MM.1S (cell line): ENCODE results near the gene ANKMY1.
A peak's percentile ranks its signal among the peaks of the same experiment; 100 is the strongest.

Experiments used
- DNase-seq: peaks from one replicate; pipeline ENCODE4 v3.0.0-alpha.2; 2015
- H2AFZ ChIP-seq: fragments of 300-600 bp; sonication (generic); 2 replicates; pipeline ENCODE4 v1.6.0; 2016; ENCODE audit warnings: antibody characterized with exemption, low read length
- H3F3A ChIP-seq: fragments of 300-600 bp; sonication (generic); 2 replicates; pipeline ENCODE4 v1.6.1; 2016; ENCODE audit warnings: mild to moderate bottlenecking, antibody characterized with exemption, low read length, moderate library complexity, mixed read lengths; ENCODE audit not compliant: insufficient read depth
- H3K27ac ChIP-seq: fragments of 300-600 bp; sonication (generic); 2 replicates; pipeline ENCODE4 v1.5.1; 2016; ENCODE audit warnings: mild to moderate bottlenecking, low read length
- H3K27me3 ChIP-seq: fragments of 300-600 bp; sonication (generic); replicated peaks from 2 replicates; pipeline ENCODE4 v1.6.0; 2016; ENCODE audit warnings: low read length; ENCODE audit not compliant: insufficient read depth
- H3K36me3 ChIP-seq: fragments of 300-600 bp; sonication (generic); replicated peaks from 2 replicates; pipeline ENCODE4 v1.6.1; 2016; ENCODE audit warnings: mild to moderate bottlenecking, low read length, mixed read lengths; ENCODE audit not compliant: insufficient read depth
- H3K4me1 ChIP-seq: fragments of 300-600 bp; sonication (generic); 2 replicates; pipeline ENCODE4 v1.6.1; 2016; ENCODE audit warnings: low read length, mixed read lengths
- H3K4me2 ChIP-seq: fragments of 300-600 bp; sonication (generic); 2 replicates; pipeline ENCODE4 v1.6.0; 2016; ENCODE audit warnings: low read depth, low read length
- H3K4me3 ChIP-seq: fragments of 300-600 bp; sonication (generic); 2 replicates; pipeline ENCODE4 v1.5.1; 2016; ENCODE audit warnings: low read length, mixed read lengths
- H3K79me2 ChIP-seq: fragments of 300-600 bp; sonication (generic); 2 replicates; pipeline ENCODE4 v1.6.1; 2016; ENCODE audit warnings: mixed run types, low read length, mixed read lengths
- H3K9ac ChIP-seq: fragments of 300-600 bp; sonication (generic); 2 replicates; pipeline ENCODE4 v1.6.1; 2016; ENCODE audit warnings: low read length, mixed read lengths
- H3K9me2 ChIP-seq: fragments of 300-600 bp; sonication (generic); replicated peaks from 2 replicates; pipeline ENCODE4 v1.6.1; 2016; ENCODE audit warnings: mild to moderate bottlenecking, low read length, mixed read lengths; ENCODE audit not compliant: insufficient read depth
- H3K9me3 ChIP-seq: fragments of 300-600 bp; sonication (generic); replicated peaks from 2 replicates; pipeline ENCODE4 v1.6.1; 2016; ENCODE audit warnings: mild to moderate bottlenecking, low read length, mixed read lengths; ENCODE audit not compliant: insufficient read depth
- H4K20me1 ChIP-seq: fragments of 300-600 bp; sonication (generic); 2 replicates; pipeline ENCODE4 v1.6.1; 2016; ENCODE audit warnings: mild to moderate bottlenecking, low read length, moderate library complexity, mixed read lengths; ENCODE audit not compliant: insufficient read depth
- CTCF ChIP-seq: fragments of 300-600 bp; sonication (generic); IDR thresholded peaks from 2 replicates; pipeline ENCODE4 v1.5.1; 2016; ENCODE audit warnings: antibody characterized with exemption, low read length, mixed read lengths
- EZH2 ChIP-seq: fragments of 300-600 bp; sonication (generic); optimal IDR thresholded peaks from 2 replicates; pipeline ENCODE3; 2017; ENCODE audit warnings: low read depth, mild to moderate bottlenecking, antibody characterized with exemption, low read length, mixed read lengths
- EZH2phosphoT487 ChIP-seq: fragments of 300-600 bp; sonication (generic); IDR thresholded peaks from 2 replicates; pipeline ENCODE4 v1.6.1; 2018; ENCODE audit warnings: antibody characterized with exemption, low read length

ANKMY1 gene

GRCh38 chr2:240560084-240560479 is 2.3 kb upstream of the ANKMY1 start, which contains the start of gene DUSP28:
Gene DUSP28 (plus strand): TSS chr2:240560357. CDS start chr2:240560685, 328 bp downstream.
- Histone ChIP-seq H3K9ac (peak within 1 kb of the TSS; percentile 98), H3K9me2 (no peaks in the 10 kb centered on the region), H3F3A (peaks cover 15% of the 10 kb centered on the region), H3K4me3 (peak within 1 kb of the TSS; percentile 83), H3K4me1 (peaks cover 35% of the 10 kb centered on the region), H3K27ac (peak within 1 kb of the TSS; percentile 92), H3K79me2 (peaks cover 86% of the 10 kb centered on the region), H3K9me3 (no peaks in the 10 kb centered on the region), H4K20me1 (no peaks in the 10 kb centered on the region), H3K4me2 (peak within 1 kb of the TSS; percentile 89), H3K36me3 (no peaks in the 10 kb centered on the region), H3K27me3 (no peaks in the 10 kb centered on the region), H2AFZ (no peak within 1 kb of the TSS; the same call in 1 of the 2 replicates)
- no peak for TF ChIP-seq EZH2
- no peak for TF ChIP-seq EZH2phosphoT487
- TF ChIP-seq CTCF = no peak
- DNase-seq = peak; percentile 90

GRCh38 chr2:240559286-240559685 is 1.5 kb upstream of the ANKMY1 start:
- H3K4me1 ChIP-seq = peaks cover 27% of the 10 kb centered on the region
- no peaks in the 10 kb centered on the region for H3K27me3 ChIP-seq
- no peak overlapping the region for H2AFZ ChIP-seq
- no peaks in the 10 kb centered on the region for H3K9me3 ChIP-seq
- no peaks in the 10 kb centered on the region for H4K20me1 ChIP-seq
- peaks cover 14% of the 10 kb centered on the region for H3F3A ChIP-seq
- H3K9ac ChIP-seq = no peak overlapping the region
- H3K79me2 ChIP-seq = peaks cover 86% of the 10 kb centered on the region
- no peaks in the 10 kb centered on the region for H3K9me2 ChIP-seq
- H3K27ac ChIP-seq = no peak overlapping the region
- DNase-seq = no peak
- TF ChIP-seq CTCF = no peak
- no peak for TF ChIP-seq EZH2
- TF ChIP-seq EZH2phosphoT487 = no peak
- peak overlapping the region; percentile 75 for H3K4me3 ChIP-seq
- H3K36me3 ChIP-seq = no peaks in the 10 kb centered on the region; the same call in 1 of the 2 replicates
- H3K4me2 ChIP-seq = peak overlapping the region; percentile 89

- TF ChIP-seq CTCF = no peak
- no peak for TF ChIP-seq EZH2phosphoT487
- no peak overlapping the region for H3K9ac ChIP-seq
- peaks cover 17% of the 10 kb centered on the region; the same call in 1 of the 2 replicates for H3K4me1 ChIP-seq
- no peak for DNase-seq
- H3K27ac ChIP-seq = no peak overlapping the region
- H3K9me3 ChIP-seq = no peaks in the 10 kb centered on the region
- H3K4me3 ChIP-seq = no peak overlapping the region
- no peaks in the 10 kb centered on the region for H3K9me2 ChIP-seq
- peaks cover 14% of the 10 kb centered on the region for H3F3A ChIP-seq
- H3K4me2 ChIP-seq = no peak overlapping the region
- H3K79me2 ChIP-seq = peaks cover 82% of the 10 kb centered on the region
- H3K36me3 ChIP-seq = no peaks in the 10 kb centered on the region; the same call in 1 of the 2 replicates
- no peaks in the 10 kb centered on the region for H4K20me1 ChIP-seq
- no peak overlapping the region for H2AFZ ChIP-seq
- H3K27me3 ChIP-seq = no peaks in the 10 kb centered on the region
Observed at GRCh38 chr2:240558236-240558761, 511 bp upstream of the ANKMY1 start.
